ENCODE data around the gene HELZ. TPM values are rescaled to one million over a fixed set of nuclear protein-coding genes. Genes with fewer than 3 reads are reported as not detected.

Gene HELZ
- total RNA-seq, 1 donor from 2014 or later, result 71.0 TPM

DNA sequence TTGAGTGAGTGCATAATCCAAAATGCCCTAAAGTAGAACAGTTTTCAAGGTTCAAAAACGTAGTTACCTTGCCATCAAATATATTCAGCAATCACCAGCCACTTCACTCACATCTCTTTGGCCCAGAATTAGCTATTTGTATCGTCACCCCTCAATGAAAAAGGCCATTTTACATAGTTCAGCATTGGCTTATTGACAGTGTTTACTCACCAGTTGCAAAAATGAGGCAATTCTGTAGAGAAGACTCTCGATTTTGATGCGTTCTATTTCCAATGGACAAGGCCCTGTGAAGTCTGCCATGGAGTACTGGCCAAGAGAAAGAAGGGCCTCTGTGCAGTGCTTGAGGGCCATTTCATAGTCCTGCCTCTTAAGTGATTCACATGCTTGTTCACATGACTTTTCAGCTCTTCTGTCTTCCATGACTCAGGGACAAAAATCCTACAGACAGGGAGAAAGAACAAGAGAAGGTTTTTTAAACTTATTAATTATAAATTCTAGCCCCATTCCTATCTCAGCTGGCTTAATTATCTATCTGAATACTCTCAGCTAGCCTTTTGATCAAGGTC lies 26.5 kb downstream of the HELZ start:
- Mint-ChIP-seq H3K4me1 (ENCODE audit: low read depth) (peaks cover 5% of the 10 kb centered on the region), H3K9me3 (ENCODE audit: low read depth) (no peaks in the 10 kb centered on the region), H3K27me3 (no peaks in the 10 kb centered on the region), H3K36me3 (ENCODE audit: insufficient read depth) (peaks cover 17% of the 10 kb centered on the region), H3K4me3 (ENCODE audit: low read depth) (no peak overlapping the region), H3K27ac (no peak overlapping the region)
- DNase-seq (ENCODE audit: low spot score, unreplicated experiment), result no peak
- TF ChIP-seq, protein P1, sequence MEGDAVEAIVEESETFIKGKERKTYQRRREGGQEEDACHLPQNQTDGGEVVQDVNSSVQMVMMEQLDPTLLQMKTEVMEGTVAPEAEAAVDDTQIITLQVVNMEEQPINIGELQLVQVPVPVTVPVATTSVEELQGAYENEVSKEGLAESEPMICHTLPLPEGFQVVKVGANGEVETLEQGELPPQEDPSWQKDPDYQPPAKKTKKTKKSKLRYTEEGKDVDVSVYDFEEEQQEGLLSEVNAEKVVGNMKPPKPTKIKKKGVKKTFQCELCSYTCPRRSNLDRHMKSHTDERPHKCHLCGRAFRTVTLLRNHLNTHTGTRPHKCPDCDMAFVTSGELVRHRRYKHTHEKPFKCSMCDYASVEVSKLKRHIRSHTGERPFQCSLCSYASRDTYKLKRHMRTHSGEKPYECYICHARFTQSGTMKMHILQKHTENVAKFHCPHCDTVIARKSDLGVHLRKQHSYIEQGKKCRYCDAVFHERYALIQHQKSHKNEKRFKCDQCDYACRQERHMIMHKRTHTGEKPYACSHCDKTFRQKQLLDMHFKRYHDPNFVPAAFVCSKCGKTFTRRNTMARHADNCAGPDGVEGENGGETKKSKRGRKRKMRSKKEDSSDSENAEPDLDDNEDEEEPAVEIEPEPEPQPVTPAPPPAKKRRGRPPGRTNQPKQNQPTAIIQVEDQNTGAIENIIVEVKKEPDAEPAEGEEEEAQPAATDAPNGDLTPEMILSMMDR (IDR thresholded peaks at IDR 0.05; ENCODE audit: unreplicated experiment), result no peak

DNA sequence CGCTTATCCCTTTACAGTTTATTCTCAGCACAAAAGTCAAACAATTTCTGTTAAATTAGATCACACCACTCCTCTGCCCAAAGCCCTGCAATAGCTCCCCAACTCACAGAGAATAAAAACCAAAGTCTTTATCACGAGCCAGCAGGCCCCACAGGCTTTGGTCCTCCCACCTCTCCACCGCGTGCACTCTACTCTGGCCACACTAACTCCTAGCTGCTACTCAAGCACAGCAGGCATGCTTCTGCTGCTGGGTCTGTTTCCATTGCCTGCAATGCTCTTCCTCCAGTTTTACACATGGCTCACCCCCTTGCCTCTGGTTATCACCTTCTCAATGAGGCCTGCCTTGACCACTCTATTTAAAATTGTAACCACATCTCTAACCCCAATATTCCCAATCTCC lies 27.6 kb downstream of the HELZ start:
- TF ChIP-seq, protein P1 (IDR thresholded peaks at IDR 0.05; ENCODE audit: unreplicated experiment), result no peak
- no peak overlapping the region for H3K4me3 Mint-ChIP-seq (ENCODE audit: low read depth)
- H3K27me3 Mint-ChIP-seq, result no peaks in the 10 kb centered on the region
- peaks cover 17% of the 10 kb centered on the region for H3K36me3 Mint-ChIP-seq (ENCODE audit: insufficient read depth)
- H3K4me1 Mint-ChIP-seq (ENCODE audit: low read depth), result peaks cover 11% of the 10 kb centered on the region
- no peak overlapping the region for H3K27ac Mint-ChIP-seq
- no peaks in the 10 kb centered on the region for H3K9me3 Mint-ChIP-seq (ENCODE audit: low read depth)
- no peak for DNase-seq (ENCODE audit: low spot score, unreplicated experiment)

DNA sequence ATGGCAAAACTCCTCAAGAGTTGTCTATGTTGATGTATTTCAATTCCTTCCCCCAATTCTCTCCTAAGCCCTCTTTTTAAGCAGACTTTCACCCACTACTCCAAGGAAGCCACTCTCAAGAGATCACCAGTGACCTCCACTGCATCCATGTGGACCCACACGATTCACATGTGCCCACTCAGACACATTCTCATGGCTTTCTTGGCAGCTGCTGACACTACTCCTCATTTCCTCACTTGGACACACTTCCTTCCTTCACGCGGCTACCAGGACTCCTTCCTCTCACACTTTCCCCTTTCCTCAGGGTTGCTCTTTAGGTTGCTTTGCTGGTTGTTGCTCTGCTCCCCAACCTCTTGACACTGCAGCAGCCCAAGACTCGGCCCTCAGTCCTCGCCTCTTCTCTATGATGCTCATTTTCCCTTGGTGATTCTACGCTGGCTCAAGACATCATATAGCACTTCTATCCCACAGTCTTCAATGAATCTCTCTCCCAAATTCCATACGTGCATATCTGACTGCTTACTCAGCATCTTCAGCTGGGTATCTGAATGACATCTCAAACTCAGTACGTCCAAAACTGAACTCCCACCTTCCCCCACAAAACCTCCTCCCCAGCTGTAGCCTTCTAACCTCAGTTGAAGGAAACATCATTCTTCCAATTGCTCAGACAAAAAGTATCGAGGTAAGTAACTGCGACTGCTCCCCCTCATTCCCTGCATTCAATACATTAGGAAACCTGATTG lies 28.2 kb downstream of the HELZ start:
- peaks cover 12% of the 10 kb centered on the region for H3K4me1 Mint-ChIP-seq (ENCODE audit: low read depth)
- DNase-seq (ENCODE audit: low spot score, unreplicated experiment), result no peak
- no peaks in the 10 kb centered on the region for H3K27me3 Mint-ChIP-seq
- TF ChIP-seq, protein P1 (IDR thresholded peaks at IDR 0.05; ENCODE audit: unreplicated experiment), result no peak
- H3K4me3 Mint-ChIP-seq (ENCODE audit: low read depth), result no peak overlapping the region
- no peak overlapping the region for H3K27ac Mint-ChIP-seq
- H3K9me3 Mint-ChIP-seq (ENCODE audit: low read depth), result no peaks in the 10 kb centered on the region
- peaks cover 16% of the 10 kb centered on the region for H3K36me3 Mint-ChIP-seq (ENCODE audit: insufficient read depth)

DNA sequence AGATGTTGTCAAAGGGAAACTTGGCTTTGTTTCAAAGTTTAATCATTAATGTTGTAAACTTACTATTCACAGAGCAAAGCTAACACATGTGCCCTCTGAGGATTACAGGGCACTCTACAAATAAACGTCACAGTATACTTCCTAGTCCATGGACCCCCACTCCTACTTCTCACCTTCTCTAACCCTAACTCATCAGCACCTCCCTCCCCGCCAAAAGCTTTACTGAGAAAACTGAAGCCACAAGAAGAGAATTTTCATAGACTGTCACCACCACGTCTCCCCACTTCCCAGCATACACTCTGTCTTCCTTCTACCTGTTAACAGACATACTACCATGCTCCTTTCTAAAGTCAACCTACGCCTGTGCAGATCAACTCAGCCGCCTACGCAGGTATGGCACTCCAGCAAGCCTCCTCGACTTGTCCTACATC lies 29.0 kb downstream of the HELZ start:
- H3K27ac Mint-ChIP-seq, result no peak overlapping the region
- H3K9me3 Mint-ChIP-seq (ENCODE audit: low read depth), result no peaks in the 10 kb centered on the region
- no peaks in the 10 kb centered on the region for H3K27me3 Mint-ChIP-seq
- H3K36me3 Mint-ChIP-seq (ENCODE audit: insufficient read depth), result peaks cover 16% of the 10 kb centered on the region
- TF ChIP-seq, protein P1 (IDR thresholded peaks at IDR 0.05; ENCODE audit: unreplicated experiment), result no peak
- no peak overlapping the region for H3K4me3 Mint-ChIP-seq (ENCODE audit: low read depth)
- H3K4me1 Mint-ChIP-seq (ENCODE audit: low read depth), result peaks cover 10% of the 10 kb centered on the region
- DNase-seq (ENCODE audit: low spot score, unreplicated experiment), result no peak

DNA sequence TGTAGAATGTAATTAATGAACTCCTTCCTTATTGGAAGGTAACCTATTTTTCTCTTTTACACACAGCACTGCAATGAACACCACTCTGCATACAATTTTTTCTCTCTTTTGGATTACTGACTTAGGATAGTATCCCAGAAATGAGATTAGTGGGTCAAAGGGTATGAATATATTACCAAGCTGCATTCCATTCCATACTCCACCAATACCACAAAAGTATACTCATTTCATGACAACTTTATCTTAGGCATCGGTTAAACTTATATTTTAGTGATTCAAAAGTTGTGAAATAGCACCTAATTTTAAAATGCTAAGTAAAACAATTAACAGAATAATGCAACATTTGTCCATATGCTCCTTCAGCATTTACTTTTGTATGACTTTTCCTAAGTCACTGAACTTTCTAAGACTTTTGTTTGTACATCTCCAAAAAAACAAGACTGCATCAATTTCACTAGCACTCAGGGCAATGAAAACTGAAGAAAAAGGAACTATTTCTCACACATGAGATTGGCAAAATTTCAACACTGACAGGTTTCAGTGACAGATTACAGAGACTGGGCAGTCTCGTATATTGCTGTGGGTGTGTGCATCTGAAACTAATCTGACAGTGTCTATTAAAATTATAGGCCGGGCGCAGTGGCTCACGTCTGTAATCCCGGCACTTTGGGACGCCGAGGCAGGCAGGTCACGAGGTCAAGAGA lies 32.1 kb downstream of the HELZ start:
- no peak for DNase-seq (ENCODE audit: low spot score, unreplicated experiment)
- H3K4me3 Mint-ChIP-seq (ENCODE audit: low read depth), result no peak overlapping the region
- H3K27ac Mint-ChIP-seq, result no peak overlapping the region

More for the DNA sequence above, 32.1 kb downstream of the HELZ start:
- TF ChIP-seq, protein P1 (IDR thresholded peaks at IDR 0.05; ENCODE audit: unreplicated experiment), result no peak
- Mint-ChIP-seq H3K27me3 (no peaks in the 10 kb centered on the region), H3K4me1 (ENCODE audit: low read depth) (peaks cover 10% of the 10 kb centered on the region), H3K9me3 (ENCODE audit: low read depth) (no peaks in the 10 kb centered on the region), H3K36me3 (ENCODE audit: insufficient read depth) (peaks cover 13% of the 10 kb centered on the region)
